ENCODE measurements around the gene RDH8. TPM values are rescaled to one million over a fixed set of nuclear protein-coding genes. Genes with fewer than 3 reads are reported as not detected.

Gene RDH8
- total and polyA plus RNA-seq, 2 donors (not counting 3 experiments of a cell fraction or from before 2014, with no cell fraction given) = not detected

- Histone ChIP-seq H3K4me2 (ENCODE audit: insufficient read depth, low read length) (no peak overlapping the region), H3K9ac (replicated peaks; ENCODE audit: extremely low read depth, insufficient read depth, low read length) (no peak overlapping the region), H3K36me3 (ENCODE audit: control insufficient read depth in 2 of 2, extremely low read depth in 1 of 2, insufficient read depth in 2 of 2, low read length in 2 of 2) (no peaks in the 10 kb centered on the region), H3K27me3 (ENCODE audit: control insufficient read depth in 2 of 2, insufficient read depth in 2 of 2, low read length in 2 of 2) (peaks cover 0 to 2% of the 10 kb centered on the region in 2 experiments), H2AFZ (ENCODE audit: low read depth, low read length) (no peak overlapping the region), H3K4me1 (ENCODE audit: control insufficient read depth, extremely low read depth, insufficient read depth, low read length) (no peaks in the 10 kb centered on the region), H3K27ac (ENCODE audit: insufficient read depth, low read depth, low read length) (no peak overlapping the region), H3K9me3 (replicated peaks; ENCODE audit: control insufficient read depth, insufficient read depth, low read length) (no peaks in the 10 kb centered on the region), H3K4me3 (replicated peaks in 1 of 3; ENCODE audit: insufficient read depth in 1 of 3, low read depth in 1 of 3, low read length in 3 of 3) (no peak overlapping the region), H4K20me1 (replicated peaks; ENCODE audit: control insufficient read depth, extremely low read depth, insufficient read depth, low read length) (no peaks in the 10 kb centered on the region), H3K79me2 (ENCODE audit: control insufficient read depth, insufficient read depth, low read length) (no peaks in the 10 kb centered on the region), H3K9me1 (replicated peaks; ENCODE audit: control insufficient read depth, extremely low read depth, insufficient read depth, low read length) (no peaks in the 10 kb centered on the region)
- FAIRE-seq (no peak), DNase-seq (ENCODE audit: low read depth, low spot score) (no peak)
- no peak for TF ChIP-seq FOS (IDR thresholded peaks at IDR 0.05; ENCODE audit: borderline replicate concordance, insufficient read depth, low read length)
- TF ChIP-seq MAX (IDR thresholded peaks at IDR 0.05; ENCODE audit: insufficient read depth, insufficient read length) = no peak
- TF ChIP-seq EZH2 (IDR thresholded peaks at IDR 0.05; ENCODE audit: borderline replicate concordance, low read depth, low read length, severe bottlenecking) = no peak
- TF ChIP-seq CTCF (IDR thresholded peaks at IDR 0.05; ENCODE audit: extremely low read depth in 1 of 2, insufficient read depth in 1 of 2, low read depth in 1 of 2, low read length in 2 of 2) = no peak
- no peak for TF ChIP-seq POLR2A (IDR thresholded peaks at IDR 0.05; ENCODE audit: low read depth, low read length)
- dilution Hi-C loops (cut with MboI; ENCODE audit: extremely low pct_ligation_motif_present, low sequenced_read_pairs) (no loop called here), intact Hi-C loops (cut with micrococcal nuclease) (no loop called here)
- POLR2A ChIA-PET = no interaction called here
- BruUV-seq (replicated peaks) = no TSS peak
- CTCF ChIA-PET = interaction anchor here (2.4 kb wide), 1 partner anchor 21 kb away, joined by 10 read pairs; no protein-coding TSS in a partner anchor
Observed at GRCh38 chr19:10021446-10021845, 8.2 kb downstream of the RDH8 start.

- Histone ChIP-seq H3K36me3 (ENCODE audit: control insufficient read depth in 2 of 2, extremely low read depth in 1 of 2, insufficient read depth in 2 of 2, low read length in 2 of 2) (no peaks in the 10 kb centered on the region), H4K20me1 (replicated peaks; ENCODE audit: control insufficient read depth, extremely low read depth, insufficient read depth, low read length) (no peaks in the 10 kb centered on the region), H3K27ac (ENCODE audit: insufficient read depth, low read depth, low read length) (no peak overlapping the region), H3K9me1 (replicated peaks; ENCODE audit: control insufficient read depth, extremely low read depth, insufficient read depth, low read length) (no peaks in the 10 kb centered on the region), H3K27me3 (ENCODE audit: control insufficient read depth in 2 of 2, insufficient read depth in 2 of 2, low read length in 2 of 2) (peaks cover 2% of the 10 kb centered on the region in 2 experiments), H3K9me3 (replicated peaks; ENCODE audit: control insufficient read depth, insufficient read depth, low read length) (no peaks in the 10 kb centered on the region), H3K79me2 (ENCODE audit: control insufficient read depth, insufficient read depth, low read length) (no peaks in the 10 kb centered on the region), H3K4me1 (ENCODE audit: control insufficient read depth, extremely low read depth, insufficient read depth, low read length) (no peaks in the 10 kb centered on the region), H3K4me2 (ENCODE audit: insufficient read depth, low read length) (no peak overlapping the region), H3K9ac (replicated peaks; ENCODE audit: extremely low read depth, insufficient read depth, low read length) (no peak overlapping the region), H2AFZ (ENCODE audit: low read depth, low read length) (no peak overlapping the region), H3K4me3 (replicated peaks in 1 of 3; ENCODE audit: insufficient read depth in 1 of 3, low read depth in 1 of 3, low read length in 3 of 3) (no peak overlapping the region)
- dilution Hi-C loops (cut with MboI; ENCODE audit: extremely low pct_ligation_motif_present, low sequenced_read_pairs) = no loop called here
- CTCF ChIA-PET = interaction anchor here (2.4 kb wide), 1 partner anchor 22 kb away, joined by 10 read pairs; no protein-coding TSS in a partner anchor
- TF ChIP-seq FOS (IDR thresholded peaks at IDR 0.05; ENCODE audit: borderline replicate concordance, insufficient read depth, low read length) (no peak), GATA2 (IDR thresholded peaks at IDR 0.05; ENCODE audit: insufficient read depth, insufficient read length, low read depth, low read length) (no peak), EZH2 (IDR thresholded peaks at IDR 0.05; ENCODE audit: borderline replicate concordance, low read depth, low read length, severe bottlenecking) (no peak), MAX (IDR thresholded peaks at IDR 0.05; ENCODE audit: insufficient read depth, insufficient read length) (no peak), POLR2A (IDR thresholded peaks at IDR 0.05; ENCODE audit: low read depth, low read length) (no peak), POLR2AphosphoS5 (IDR thresholded peaks at IDR 0.05; ENCODE audit: insufficient read depth, low read depth, low read length) (no peak), CTCF (IDR thresholded peaks at IDR 0.05; ENCODE audit: extremely low read depth in 1 of 2, insufficient read depth in 1 of 2, low read depth in 1 of 2, low read length in 2 of 2) (no peak), MYC (IDR thresholded peaks at IDR 0.05; ENCODE audit: low read depth, low read length) (no peak), JUN (IDR thresholded peaks at IDR 0.05; ENCODE audit: borderline replicate concordance, insufficient read depth, insufficient read length, low read depth) (no peak)
- no peak for DNase-seq (ENCODE audit: low read depth, low spot score)
- intact Hi-C loops (cut with micrococcal nuclease) = no loop called here
- FAIRE-seq = no peak
- BruUV-seq (replicated peaks) = no TSS peak
- POLR2A ChIA-PET = no interaction called here
Observed at GRCh38 chr19:10021863-10022262, 8.6 kb downstream of the RDH8 start.

Data from endothelial cell of umbilical vein (primary cell).